GM15510 (cell line): ENCODE measurements around the gene RPS13.

ENCODE experiments used
- POLR2A ChIP-seq: IDR thresholded peaks from 3 replicates; pipeline ENCODE4 v1.6.1; 2011; ENCODE audit warnings: borderline replicate concordance; ENCODE audit not compliant: insufficient read length; ENCODE audit errors: extremely low read depth

The RPS13 gene

DNA sequence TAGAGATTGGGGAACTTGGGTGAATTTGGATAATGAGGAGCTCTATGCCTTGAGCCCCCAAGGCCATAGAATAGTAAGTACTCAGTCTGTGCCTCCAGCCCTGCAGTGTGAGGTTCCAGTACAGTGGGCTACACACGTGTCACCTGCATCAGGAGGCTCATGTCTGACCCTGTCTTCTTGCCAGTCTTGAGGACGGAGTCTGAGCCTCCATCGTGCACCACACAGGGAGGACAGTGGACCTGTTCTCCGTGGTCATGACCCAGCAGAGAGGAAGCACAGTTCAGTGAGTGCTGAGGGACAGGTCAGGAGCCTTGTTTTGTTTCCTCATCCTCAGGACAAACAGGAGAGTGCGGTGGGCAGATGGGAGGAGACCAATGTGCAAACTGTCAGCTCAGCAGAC lies 30.8 kb downstream of the RPS13 start:
- TF ChIP-seq POLR2A: no peak

DNA sequence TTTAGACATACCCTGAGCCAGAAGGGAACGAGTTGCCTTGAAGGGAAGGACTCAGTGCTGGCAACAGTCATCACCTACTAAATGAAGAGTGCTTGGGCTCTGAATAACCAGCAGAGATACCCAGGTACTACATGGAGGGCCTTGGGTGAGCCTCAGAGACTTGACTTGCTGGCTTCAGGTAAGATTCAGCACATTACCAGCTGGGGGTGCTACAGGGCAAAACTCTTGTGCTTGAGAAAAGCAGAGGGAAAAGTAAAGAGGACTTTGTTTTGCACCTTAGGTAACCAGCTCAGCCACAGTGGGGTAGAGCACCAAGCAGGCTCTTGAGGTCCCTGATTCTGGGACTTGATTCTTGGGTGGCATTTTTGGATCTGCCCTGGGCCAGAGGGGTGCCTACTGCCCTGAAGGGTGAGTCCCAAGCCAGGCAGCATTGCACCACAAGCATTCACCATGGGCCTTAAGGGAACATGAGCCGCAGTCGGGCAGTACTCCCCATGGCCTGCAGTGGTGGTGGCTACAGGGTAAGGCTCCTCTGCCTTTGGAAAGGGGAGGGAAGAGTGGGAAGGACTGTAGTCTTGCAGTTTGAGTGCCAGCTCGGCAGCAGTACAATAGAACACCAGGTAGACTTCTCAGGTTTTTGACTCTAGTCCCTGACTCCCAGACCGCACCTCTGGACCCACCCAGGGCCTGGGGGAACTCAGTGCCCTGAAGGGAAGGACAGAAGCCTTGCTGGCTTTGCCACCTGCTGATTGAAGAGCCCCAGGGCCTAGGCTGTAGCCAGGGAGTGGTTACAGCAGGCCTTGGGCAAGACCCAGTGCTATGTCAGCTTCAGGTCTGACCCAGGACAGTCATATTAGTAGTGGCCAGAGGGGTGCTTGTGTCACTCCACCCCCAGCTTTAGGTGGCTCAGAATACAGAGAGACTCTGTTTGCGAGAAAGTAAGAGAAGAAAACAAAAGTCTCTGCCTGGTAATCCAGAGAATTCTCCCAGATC lies 40.5 kb downstream of the RPS13 start:
- TF ChIP-seq POLR2A: no peak

DNA sequence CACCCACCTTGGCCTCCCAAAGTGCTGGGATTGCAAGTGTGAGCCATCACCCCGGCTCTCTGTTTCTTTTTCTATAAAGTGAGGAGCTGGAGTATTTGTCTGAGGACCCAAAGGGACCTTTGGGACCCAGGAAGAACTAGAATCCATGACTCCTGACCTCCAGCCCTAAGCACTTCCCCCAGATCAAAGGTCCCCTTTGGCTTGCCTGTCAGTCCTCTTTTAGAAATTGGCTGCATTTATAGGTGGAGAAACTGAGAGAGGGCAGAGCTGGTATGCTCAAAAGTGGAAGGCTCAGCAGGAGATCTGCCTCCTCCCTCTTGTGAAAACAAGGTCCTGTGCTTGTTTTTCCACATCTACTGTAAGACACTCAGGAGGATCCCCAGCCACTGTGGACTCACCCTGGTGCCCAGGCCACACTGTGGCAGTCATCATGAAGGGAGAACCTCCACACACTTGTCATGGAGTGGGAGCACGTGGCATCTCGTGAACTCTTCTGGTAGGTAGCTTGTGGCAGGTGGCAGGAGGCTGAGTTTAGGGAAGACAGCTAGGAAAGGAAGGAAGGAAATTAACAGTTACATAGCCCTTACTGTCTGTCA lies 50.9 kb downstream of the RPS13 start:
- TF ChIP-seq POLR2A: no peak

DNA sequence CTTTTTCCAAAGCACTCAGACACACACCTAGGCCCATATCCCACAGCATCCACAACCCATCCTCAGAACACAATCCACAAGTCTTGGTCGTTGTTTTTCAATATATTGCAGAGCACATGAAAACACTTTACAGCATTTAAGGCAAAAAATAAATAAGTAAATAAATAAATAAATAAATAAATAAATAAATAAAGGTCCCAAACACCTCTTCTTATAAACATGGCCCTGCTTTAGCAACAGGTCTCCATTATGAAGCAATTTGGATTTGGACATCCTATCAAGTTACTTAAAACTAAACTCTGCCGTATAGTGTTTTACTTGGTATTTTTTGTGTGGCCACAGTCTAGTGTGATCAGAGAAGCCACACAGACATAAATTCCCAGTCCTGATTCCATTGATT lies 52.5 kb downstream of the RPS13 start:
- no peak for TF ChIP-seq POLR2A
